Measurements from ENCODE around the gene ZNF319. TPM values are rescaled to one million over a fixed set of nuclear protein-coding genes. Genes with fewer than 3 reads are reported as not detected.

Gene ZNF319
- total and polyA plus RNA-seq, 10 of the 15 experiments (the other 5 are each of a cell fraction or from before 2014, with no cell fraction given) = 0.29 to 7.4 (median 1.7) TPM

- ATAC-seq (no peak), FAIRE-seq (no peak)
- no peaks in the 10 kb centered on the region for H3K9me3 ChIP-seq (replicated peaks; ENCODE audit: control insufficient read depth, insufficient read depth, low read length)
Observed at GRCh38 chr16:57969451-57970123, 30.9 kb downstream of the ZNF319 start.

More at GRCh38 chr16:57969451-57970123, 30.9 kb downstream of the ZNF319 start:
- no TSS peak for BruUV-seq (replicated peaks)
- H3K79me2 ChIP-seq (ENCODE audit: control insufficient read depth, insufficient read depth, low read length) = no peaks in the 10 kb centered on the region
- H3K27me3 ChIP-seq (replicated peaks in 1 of 2; ENCODE audit: control insufficient read depth in 2 of 2, insufficient read depth in 2 of 2, low read length in 1 of 2) = peaks cover 0 to 3% of the 10 kb centered on the region in 2 experiments; a peak in 2 of 4 replicates
- H3K9ac ChIP-seq (ENCODE audit: control insufficient read depth, insufficient read depth, low read length) = no peak overlapping the region
- ChIA-PET POLR2A (no interaction called here), CTCF (interaction anchor here (0.6 kb wide), 1 partner anchor 27 kb away, joined by 3 read pairs; no protein-coding TSS in a partner anchor), SMC1A (ENCODE audit: uncharacterized antibody, unreplicated experiment) (no interaction called here), RAD21 (ENCODE audit: unreplicated experiment) (no interaction called here)
- no peak overlapping the region for H2AFZ ChIP-seq (ENCODE audit: control insufficient read depth, low read depth, low read length)
- H3K4me2 ChIP-seq (ENCODE audit: control insufficient read depth, insufficient read depth) = no peak overlapping the region
- H3K36me3 ChIP-seq (ENCODE audit: control insufficient read depth in 2 of 2, insufficient read depth in 2 of 2, low read length in 1 of 2) = no peaks in the 10 kb centered on the region
- H3K4me1 ChIP-seq (ENCODE audit: control insufficient read depth, insufficient read depth, low read length) = no peaks in the 10 kb centered on the region
- no peaks in the 10 kb centered on the region for H4K20me1 ChIP-seq (ENCODE audit: control insufficient read depth, insufficient read depth)
- no peak overlapping the region for H3K27ac ChIP-seq (ENCODE audit: control insufficient read depth, insufficient read depth)
- intact Hi-C loops (cut with micrococcal nuclease; ENCODE audit: unreplicated experiment) = no loop called here
- TF ChIP-seq TCF12 (IDR thresholded peaks at IDR 0.05; ENCODE audit: low read depth, low read length) (no peak), MLLT1 (IDR thresholded peaks at IDR 0.05) (no peak), EED (IDR thresholded peaks at IDR 0.05; ENCODE audit: low read depth) (no peak), NBN (IDR thresholded peaks at IDR 0.05) (no peak), PML (IDR thresholded peaks at IDR 0.05; ENCODE audit: low read length) (no peak), BCL11A (IDR thresholded peaks at IDR 0.05; ENCODE audit: low read depth, low read length) (no peak), MXI1 (IDR thresholded peaks at IDR 0.05; ENCODE audit: low read depth, low read length) (no peak), SMAD1 (IDR thresholded peaks at IDR 0.05; ENCODE audit: low read depth, partially characterized antibody) (no peak), ZNF592 (IDR thresholded peaks at IDR 0.05) (no peak), PAX5 (IDR thresholded peaks at IDR 0.05; ENCODE audit: borderline replicate concordance, low read depth, low read length) (no peak), IKZF1 (conservative IDR thresholded peaks at IDR 0.05) (no peak), NFYB (IDR thresholded peaks at IDR 0.05; ENCODE audit: insufficient read depth, low read depth, low read length) (no peak), WRNIP1 (IDR thresholded peaks at IDR 0.05; ENCODE audit: borderline replicate concordance, low read depth, low read length) (no peak), POU2F2 (IDR thresholded peaks at IDR 0.05; ENCODE audit: borderline replicate concordance, low read depth, low read length) (no peak), NFXL1 (IDR thresholded peaks at IDR 0.05; ENCODE audit: borderline replicate concordance) (no peak)
- in situ Hi-C loops (cut with MboI) = no loop called here
- no peak overlapping the region for H3K4me3 ChIP-seq
- DNase-seq (ENCODE audit: low read depth, low spot score) = no peak
- 27% methylated on average over 9 of the region's 10 CpGs for WGBS (ENCODE audit: insufficient coverage, insufficient replicate concordance, low lambda C conversion rate, missing lambda C conversion rate)

All from GM12878 (cell line).